ENCODE results near the gene SCAPER.

SCAPER gene

DNA sequence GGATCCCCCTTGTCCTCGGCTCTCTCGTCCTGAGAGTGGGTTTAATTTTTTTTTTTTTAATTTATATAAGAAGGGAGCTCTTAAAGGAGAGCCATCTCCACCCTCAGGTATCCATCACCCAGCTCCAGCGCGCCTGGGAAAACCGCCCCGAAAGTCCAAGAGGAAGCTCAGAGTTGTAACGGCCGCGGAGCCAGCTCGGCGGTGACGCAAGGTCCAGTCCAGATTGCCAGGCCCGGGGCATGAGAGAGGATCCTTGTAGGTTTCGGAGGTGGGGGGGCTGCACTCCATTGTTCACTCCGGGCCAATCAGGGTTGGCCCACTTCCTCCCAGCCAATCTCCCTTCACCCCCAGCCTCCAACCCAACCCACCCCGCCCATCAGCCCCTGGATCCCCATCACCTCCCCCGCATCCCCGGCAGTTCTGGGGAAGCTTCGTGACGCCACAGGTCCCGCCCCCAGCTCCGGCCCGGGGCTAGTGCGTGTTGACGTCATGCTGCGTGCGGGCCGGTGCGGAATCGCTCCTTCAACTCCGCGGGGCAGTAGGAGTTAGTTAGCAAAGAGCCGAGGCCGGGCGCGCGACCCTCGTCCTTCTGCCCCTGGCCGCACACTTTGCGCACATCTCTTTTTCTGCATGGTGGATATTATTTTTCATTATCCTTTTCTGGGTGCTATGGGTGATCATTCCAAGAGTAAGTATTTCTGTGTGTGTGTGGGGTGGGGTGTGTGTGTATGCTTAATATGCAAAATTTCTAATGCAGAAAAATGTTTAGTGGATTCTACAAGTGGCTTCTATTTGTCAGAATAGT is 568.7 kb downstream of the SCAPER start, which contains the start of gene ISL2:
Gene ISL2 (plus strand): TSS at position 520 of the 805 bp plus-strand sequence. CDS start 111 bp downstream, at position 631.
- WGBS (ENCODE audit: extremely low coverage, insufficient coverage, low lambda C conversion rate), result no CpG with 5 or more reads among the region's 40 CpGs
- peak within 1 kb of the TSS; percentile 21 for H3K27ac ChIP-seq (ENCODE audit: low read depth, low read length)
- H3K4me3 ChIP-seq (ENCODE audit: low read length), result peak within 1 kb of the TSS; percentile 29
- no peaks in the 10 kb centered on the region for H3K79me2 ChIP-seq (ENCODE audit: control insufficient read depth, insufficient read depth, low read length)
- H3K4me2 ChIP-seq (ENCODE audit: low read length), result peak within 1 kb of the TSS; percentile 80
- peak within 1 kb of the TSS; percentile 76 for H3K9ac ChIP-seq (ENCODE audit: low read length)
- peak within 1 kb of the TSS; percentile 42 for H3K4ac ChIP-seq (ENCODE audit: low read depth, low read length)
- peak; percentile 96 for DNase-seq
- no peak within 1 kb of the TSS for H2BK120ac ChIP-seq (ENCODE audit: low read depth, low read length)
- H3K56ac ChIP-seq (ENCODE audit: low read length), result peak within 1 kb of the TSS; percentile 86
- H3K36me3 ChIP-seq (ENCODE audit: control insufficient read depth, insufficient read depth, low read length), result no peaks in the 10 kb centered on the region
- H2BK5ac ChIP-seq (ENCODE audit: low read length), result no peak within 1 kb of the TSS
- H3K18ac ChIP-seq (ENCODE audit: low read length), result peak within 1 kb of the TSS; percentile 78
- H2BK15ac ChIP-seq (replicated peaks; ENCODE audit: low read depth), result no peak within 1 kb of the TSS
- peaks cover 41% of the 10 kb centered on the region for H3K27me3 ChIP-seq (ENCODE audit: insufficient read depth, low read length, poor library complexity)
- H4K8ac ChIP-seq (ENCODE audit: low read depth, low read length), result peak within 1 kb of the TSS; percentile 43
- H3K4me1 ChIP-seq (ENCODE audit: control insufficient read depth, low read depth, low read length), result peaks cover 2% of the 10 kb centered on the region
- no peak within 1 kb of the TSS for H2AK5ac ChIP-seq (ENCODE audit: low read length)
- peak within 1 kb of the TSS; percentile 21 for H4K5ac ChIP-seq (ENCODE audit: low read length)
- H3K23ac ChIP-seq (ENCODE audit: low read length), result peak within 1 kb of the TSS; percentile 16
- H3K79me1 ChIP-seq (ENCODE audit: low read length), result no peaks in the 10 kb centered on the region

DNA sequence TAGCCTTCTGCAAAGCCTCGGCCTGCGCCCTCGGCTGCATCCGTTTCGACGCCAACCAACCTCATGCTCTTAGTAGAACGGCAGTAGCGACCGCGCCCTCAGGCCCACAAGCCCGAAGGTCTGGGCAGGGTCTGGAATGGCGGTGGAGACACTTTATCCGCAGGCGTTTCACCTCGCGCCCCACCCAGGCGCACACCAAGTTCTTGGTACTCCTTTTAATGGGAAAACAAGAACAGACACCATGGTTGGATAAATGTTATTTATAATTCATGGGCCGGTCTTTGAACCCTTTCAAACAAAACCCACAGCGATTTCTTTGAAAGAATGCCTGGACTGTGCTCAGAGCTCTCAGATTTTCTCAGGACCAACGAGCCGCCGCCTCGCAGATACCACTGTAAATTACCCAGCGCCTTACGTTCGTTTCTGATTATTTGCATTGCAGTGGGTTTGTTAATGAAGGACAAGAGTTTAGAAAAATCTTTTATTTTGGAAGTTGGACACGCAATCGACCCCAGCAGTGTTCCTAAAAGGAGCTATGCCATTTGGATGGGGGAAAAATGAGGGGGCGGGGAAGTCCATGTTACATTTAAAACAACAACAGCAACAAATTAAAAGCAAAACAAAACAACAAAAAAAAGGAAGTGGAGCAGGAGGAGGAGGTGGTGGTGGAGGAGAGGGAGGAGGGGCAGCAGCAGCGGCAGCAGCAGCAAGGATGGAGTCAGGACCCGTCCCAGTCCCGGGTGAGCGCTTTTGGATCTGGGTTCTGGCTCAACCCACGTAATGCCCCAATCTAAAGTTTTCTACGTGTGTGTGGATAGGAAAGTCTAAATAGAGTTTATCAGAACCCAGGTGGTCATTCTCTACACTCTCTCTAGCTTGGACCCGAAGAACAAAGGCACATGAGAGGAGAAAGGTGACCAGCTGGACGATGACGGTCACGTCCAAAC is 569.6 kb downstream of the SCAPER start:
- Histone ChIP-seq H2AK5ac (ENCODE audit: low read length) (no peak overlapping the region), H3K27me3 (ENCODE audit: insufficient read depth, low read length, poor library complexity) (peaks cover 34% of the 10 kb centered on the region), H3K4ac (ENCODE audit: low read depth, low read length) (peak overlapping the region; percentile 42), H3K79me1 (ENCODE audit: low read length) (no peaks in the 10 kb centered on the region), H2BK120ac (ENCODE audit: low read depth, low read length) (no peak overlapping the region), H3K4me1 (ENCODE audit: control insufficient read depth, low read depth, low read length) (peaks cover 2% of the 10 kb centered on the region), H3K79me2 (ENCODE audit: control insufficient read depth, insufficient read depth, low read length) (no peaks in the 10 kb centered on the region), H3K18ac (ENCODE audit: low read length) (peak overlapping the region; percentile 78), H2BK5ac (ENCODE audit: low read length) (no peak overlapping the region), H3K56ac (ENCODE audit: low read length) (peak overlapping the region; percentile 86), H4K5ac (ENCODE audit: low read length) (peak overlapping the region; percentile 21), H3K4me2 (ENCODE audit: low read length) (peak overlapping the region; percentile 80), H3K27ac (ENCODE audit: low read depth, low read length) (peak overlapping the region; percentile 21), H3K23ac (ENCODE audit: low read length) (no peak overlapping the region), H4K8ac (ENCODE audit: low read depth, low read length) (peak overlapping the region; percentile 43), H3K36me3 (ENCODE audit: control insufficient read depth, insufficient read depth, low read length) (no peaks in the 10 kb centered on the region), H2BK15ac (replicated peaks; ENCODE audit: low read depth) (no peak overlapping the region), H3K9ac (ENCODE audit: low read length) (peak overlapping the region; percentile 76), H3K4me3 (ENCODE audit: low read length) (peak overlapping the region; percentile 29)
- no CpG with 5 or more reads among the region's 39 CpGs for WGBS (ENCODE audit: extremely low coverage, insufficient coverage, low lambda C conversion rate)
- peak; percentile 81 for DNase-seq

DNA sequence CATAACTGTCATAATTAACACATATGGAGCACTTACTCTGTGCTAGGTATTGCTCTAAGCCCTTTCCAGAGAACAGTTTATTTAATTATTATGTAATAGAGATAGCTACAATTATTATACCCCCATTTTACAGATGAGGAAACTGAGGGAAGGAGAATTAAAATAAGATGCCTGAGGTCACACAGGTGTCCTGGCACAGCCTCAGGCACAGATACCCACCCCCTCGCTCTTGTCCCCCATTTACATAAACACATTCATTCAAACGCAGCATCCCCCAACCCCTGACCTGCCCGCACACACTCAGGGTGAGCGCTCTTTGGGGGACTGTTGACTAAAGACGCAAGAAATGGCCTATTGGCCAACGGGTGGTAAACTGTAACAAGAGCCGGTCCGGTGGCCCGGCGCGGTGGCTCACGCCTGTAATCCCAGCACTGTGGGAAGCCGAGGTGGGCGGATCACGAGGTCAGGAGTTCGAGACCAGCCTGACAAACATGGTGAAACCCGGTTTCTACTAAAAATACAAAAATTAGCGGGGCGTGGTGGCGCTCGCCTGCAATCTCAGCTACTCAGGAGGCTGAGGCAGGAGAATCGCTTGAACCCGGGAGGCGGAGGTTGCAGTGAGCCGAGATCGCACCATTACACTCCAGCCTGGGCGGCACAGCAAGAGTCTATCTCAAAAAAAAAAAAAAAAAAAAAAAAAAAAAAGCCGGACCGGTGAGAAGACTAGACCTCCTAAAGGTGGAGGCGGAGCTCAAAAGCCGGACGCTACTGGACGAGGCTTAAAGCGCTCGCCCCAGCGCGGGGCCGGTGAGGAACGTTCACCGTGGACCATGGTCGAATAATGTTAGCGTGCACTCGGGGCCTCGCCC is 570.5 kb downstream of the SCAPER start:
- Histone ChIP-seq H3K4me3 (ENCODE audit: low read length) (no peak overlapping the region), H2BK15ac (replicated peaks; ENCODE audit: low read depth) (no peak overlapping the region), H3K27ac (ENCODE audit: low read depth, low read length) (no peak overlapping the region), H4K8ac (ENCODE audit: low read depth, low read length) (no peak overlapping the region), H2AK5ac (ENCODE audit: low read length) (no peak overlapping the region), H3K9ac (ENCODE audit: low read length) (peak overlapping the region; percentile 76), H2BK5ac (ENCODE audit: low read length) (no peak overlapping the region), H3K79me1 (ENCODE audit: low read length) (no peaks in the 10 kb centered on the region), H3K27me3 (ENCODE audit: insufficient read depth, low read length, poor library complexity) (peaks cover 25% of the 10 kb centered on the region), H3K56ac (ENCODE audit: low read length) (peak overlapping the region; percentile 84), H3K36me3 (ENCODE audit: control insufficient read depth, insufficient read depth, low read length) (no peaks in the 10 kb centered on the region), H3K79me2 (ENCODE audit: control insufficient read depth, insufficient read depth, low read length) (no peaks in the 10 kb centered on the region), H3K18ac (ENCODE audit: low read length) (no peak overlapping the region), H3K4me2 (ENCODE audit: low read length) (peak overlapping the region; percentile 80), H3K23ac (ENCODE audit: low read length) (no peak overlapping the region), H3K4me1 (ENCODE audit: control insufficient read depth, low read depth, low read length) (peaks cover 2% of the 10 kb centered on the region), H4K5ac (ENCODE audit: low read length) (no peak overlapping the region), H3K4ac (ENCODE audit: low read depth, low read length) (no peak overlapping the region), H2BK120ac (ENCODE audit: low read depth, low read length) (no peak overlapping the region)
- no peak for DNase-seq
- no CpG with 5 or more reads among the region's 44 CpGs for WGBS (ENCODE audit: extremely low coverage, insufficient coverage, low lambda C conversion rate)

DNA sequence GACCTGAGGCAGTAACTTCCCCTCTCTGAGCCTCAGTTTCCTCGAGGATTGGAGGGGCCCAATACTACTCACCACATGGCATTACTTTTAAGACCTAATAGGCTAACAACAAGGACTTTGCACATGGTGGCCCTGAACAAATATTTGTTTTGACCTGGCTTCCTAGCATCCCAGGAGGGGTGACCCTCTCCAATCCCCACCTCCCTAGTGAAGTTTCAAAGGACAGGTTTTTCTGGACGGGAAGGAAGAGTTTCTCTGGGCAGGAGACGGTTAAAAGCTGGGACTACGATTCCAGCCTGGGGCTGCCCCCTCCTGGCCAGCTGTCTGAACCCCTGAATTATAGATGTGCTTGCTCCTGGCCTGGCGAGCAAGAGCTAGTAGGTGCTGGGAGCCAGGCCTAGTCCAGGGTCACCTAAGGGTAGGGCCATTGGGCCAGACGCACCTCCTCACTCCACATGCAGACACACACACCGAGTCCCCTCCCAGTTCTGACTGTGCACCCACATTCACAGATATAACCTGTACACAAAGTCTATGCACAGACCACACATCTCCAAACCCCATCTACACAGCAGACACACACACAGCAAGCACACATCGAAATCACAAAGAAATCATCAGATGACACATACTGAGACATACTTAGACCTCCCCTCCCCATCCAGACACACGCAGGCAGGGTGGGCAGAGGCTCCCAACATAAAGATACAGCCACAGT is 571.3 kb downstream of the SCAPER start:
- H3K9ac ChIP-seq (ENCODE audit: low read length), result no peak overlapping the region
- no peaks in the 10 kb centered on the region for H3K79me1 ChIP-seq (ENCODE audit: low read length)
- H2BK5ac ChIP-seq (ENCODE audit: low read length), result no peak overlapping the region
- WGBS (ENCODE audit: extremely low coverage, insufficient coverage, low lambda C conversion rate), result no CpG with 5 or more reads among the region's 9 CpGs
- H3K27ac ChIP-seq (ENCODE audit: low read depth, low read length), result no peak overlapping the region
- H2BK15ac ChIP-seq (replicated peaks; ENCODE audit: low read depth), result no peak overlapping the region
- no peak overlapping the region for H4K5ac ChIP-seq (ENCODE audit: low read length)
- no peak overlapping the region for H3K18ac ChIP-seq (ENCODE audit: low read length)
- DNase-seq, result peak; percentile 61
- no peak overlapping the region for H2BK120ac ChIP-seq (ENCODE audit: low read depth, low read length)
- no peaks in the 10 kb centered on the region for H3K79me2 ChIP-seq (ENCODE audit: control insufficient read depth, insufficient read depth, low read length)
- H2AK5ac ChIP-seq (ENCODE audit: low read length), result no peak overlapping the region
- H3K4me3 ChIP-seq (ENCODE audit: low read length), result no peak overlapping the region
- peaks cover 17% of the 10 kb centered on the region for H3K27me3 ChIP-seq (ENCODE audit: insufficient read depth, low read length, poor library complexity)
- peaks cover 2% of the 10 kb centered on the region for H3K4me1 ChIP-seq (ENCODE audit: control insufficient read depth, low read depth, low read length)
- no peak overlapping the region for H3K4me2 ChIP-seq (ENCODE audit: low read length)
- H3K56ac ChIP-seq (ENCODE audit: low read length), result no peak overlapping the region
- no peak overlapping the region for H4K8ac ChIP-seq (ENCODE audit: low read depth, low read length)
- no peak overlapping the region for H3K23ac ChIP-seq (ENCODE audit: low read length)
- H3K36me3 ChIP-seq (ENCODE audit: control insufficient read depth, insufficient read depth, low read length), result no peaks in the 10 kb centered on the region
- no peak overlapping the region for H3K4ac ChIP-seq (ENCODE audit: low read depth, low read length)

DNA sequence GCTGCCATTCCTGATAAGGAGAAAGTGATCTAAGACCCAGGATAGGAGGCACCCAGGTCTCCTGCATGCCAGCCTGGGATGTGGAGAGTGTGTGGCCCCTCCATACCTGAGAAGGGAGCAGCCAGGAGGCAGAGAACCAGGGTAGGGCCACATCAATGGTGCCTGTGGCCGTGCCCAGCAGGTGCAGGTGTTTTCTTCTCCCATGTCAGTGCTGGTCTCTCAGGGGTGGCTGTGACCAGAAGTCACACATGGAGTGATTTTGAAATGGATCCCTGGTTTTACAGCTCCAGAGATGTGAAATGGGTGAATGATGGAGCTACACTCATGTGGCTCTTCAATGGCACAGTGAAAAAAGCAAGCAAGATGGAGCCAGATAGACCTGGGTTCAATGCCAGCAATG is 571.8 kb downstream of the SCAPER start:
- Histone ChIP-seq H3K4me3 (ENCODE audit: low read length) (no peak overlapping the region), H3K18ac (ENCODE audit: low read length) (no peak overlapping the region), H3K27me3 (ENCODE audit: insufficient read depth, low read length, poor library complexity) (peaks cover 11% of the 10 kb centered on the region), H4K5ac (ENCODE audit: low read length) (no peak overlapping the region), H3K79me1 (ENCODE audit: low read length) (no peaks in the 10 kb centered on the region), H4K8ac (ENCODE audit: low read depth, low read length) (no peak overlapping the region), H3K9ac (ENCODE audit: low read length) (no peak overlapping the region), H3K56ac (ENCODE audit: low read length) (no peak overlapping the region), H2BK120ac (ENCODE audit: low read depth, low read length) (no peak overlapping the region), H3K36me3 (ENCODE audit: control insufficient read depth, insufficient read depth, low read length) (no peaks in the 10 kb centered on the region), H2BK5ac (ENCODE audit: low read length) (no peak overlapping the region), H2BK15ac (replicated peaks; ENCODE audit: low read depth) (no peak overlapping the region), H2AK5ac (ENCODE audit: low read length) (no peak overlapping the region), H3K4me1 (ENCODE audit: control insufficient read depth, low read depth, low read length) (no peaks in the 10 kb centered on the region), H3K27ac (ENCODE audit: low read depth, low read length) (no peak overlapping the region), H3K4me2 (ENCODE audit: low read length) (no peak overlapping the region), H3K79me2 (ENCODE audit: control insufficient read depth, insufficient read depth, low read length) (no peaks in the 10 kb centered on the region), H3K4ac (ENCODE audit: low read depth, low read length) (no peak overlapping the region), H3K23ac (ENCODE audit: low read length) (no peak overlapping the region)
- DNase-seq, result no peak
- WGBS (ENCODE audit: extremely low coverage, insufficient coverage, low lambda C conversion rate), result no CpG with 5 or more reads among the region's 1 CpG

All from mesendoderm (in vitro differentiated cells).